Bronchial epithelial cell (primary cell): ENCODE measurements around the gene TDO2. TPM values are rescaled to one million over a fixed set of nuclear protein-coding genes. Genes with fewer than 3 reads are reported as not detected.

Source experiments
- DNase-seq: peaks from one replicate; pipeline ENCODE4 v3.0.0-alpha.2; 2010; ENCODE audit warnings: low read depth
- FAIRE-seq: peaks from 2 replicates; lab custom pipeline; 2011; peaks lifted over from hg19 to GRCh38; lab: Jason Lieb, UNC
- H3K27me3 ChIP-seq: 2 replicates; pipeline ENCODE4 v1.5.1; 2011; ENCODE audit warnings: low read length; ENCODE audit not compliant: control insufficient read depth, insufficient read depth
- H3K36me3 ChIP-seq: 2 replicates; pipeline ENCODE4 v1.5.1; 2011; ENCODE audit warnings: low read length; ENCODE audit not compliant: control insufficient read depth, insufficient read depth
- H3K4me3 ChIP-seq: 2 replicates; pipeline ENCODE4 v1.5.1; 2011; ENCODE audit warnings: mild to moderate bottlenecking, low read depth, low read length, control low read depth
- total RNA-seq: library from RNA; depleted of rRNA; stranded (reverse); fragments of >200 nt; gene quantifications from 2 replicates; pipeline ENCODE4 v1.2.1, GENCODE V29; 2014
- TF ChIP-seq, protein P1 (sequence below): IDR thresholded peaks from 2 replicates; pipeline ENCODE4 v1.5.1; 2011; ENCODE audit warnings: mild to moderate bottlenecking, moderate library complexity, low read length, control low read depth, inconsistent platforms; ENCODE audit not compliant: insufficient read depth, severe bottlenecking

Gene TDO2
- total RNA-seq, 1 donor from 2014 or later: not detected

DNA sequence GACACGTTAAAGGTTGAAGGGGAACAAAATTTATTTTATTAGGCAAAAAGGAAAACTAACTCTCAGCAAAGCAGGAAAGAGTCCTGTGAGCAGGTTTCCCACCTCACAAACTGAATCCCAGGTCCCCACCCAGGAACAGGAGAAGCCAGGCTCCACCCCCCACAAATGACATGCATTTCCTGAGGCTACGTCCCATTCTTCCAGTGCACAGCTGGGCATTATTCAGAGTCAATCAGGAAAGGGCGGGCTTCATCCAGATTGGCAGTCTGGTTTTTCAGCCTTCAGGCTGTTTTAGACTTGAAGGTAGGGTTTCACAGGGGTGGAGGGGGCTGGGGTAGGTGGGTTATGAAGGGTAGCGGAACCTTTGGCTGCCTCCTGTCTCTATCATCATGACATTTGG is 25.5 kb upstream of the TDO2 start:
- FAIRE-seq (no peak), DNase-seq (no peak)
- TF ChIP-seq, protein P1, sequence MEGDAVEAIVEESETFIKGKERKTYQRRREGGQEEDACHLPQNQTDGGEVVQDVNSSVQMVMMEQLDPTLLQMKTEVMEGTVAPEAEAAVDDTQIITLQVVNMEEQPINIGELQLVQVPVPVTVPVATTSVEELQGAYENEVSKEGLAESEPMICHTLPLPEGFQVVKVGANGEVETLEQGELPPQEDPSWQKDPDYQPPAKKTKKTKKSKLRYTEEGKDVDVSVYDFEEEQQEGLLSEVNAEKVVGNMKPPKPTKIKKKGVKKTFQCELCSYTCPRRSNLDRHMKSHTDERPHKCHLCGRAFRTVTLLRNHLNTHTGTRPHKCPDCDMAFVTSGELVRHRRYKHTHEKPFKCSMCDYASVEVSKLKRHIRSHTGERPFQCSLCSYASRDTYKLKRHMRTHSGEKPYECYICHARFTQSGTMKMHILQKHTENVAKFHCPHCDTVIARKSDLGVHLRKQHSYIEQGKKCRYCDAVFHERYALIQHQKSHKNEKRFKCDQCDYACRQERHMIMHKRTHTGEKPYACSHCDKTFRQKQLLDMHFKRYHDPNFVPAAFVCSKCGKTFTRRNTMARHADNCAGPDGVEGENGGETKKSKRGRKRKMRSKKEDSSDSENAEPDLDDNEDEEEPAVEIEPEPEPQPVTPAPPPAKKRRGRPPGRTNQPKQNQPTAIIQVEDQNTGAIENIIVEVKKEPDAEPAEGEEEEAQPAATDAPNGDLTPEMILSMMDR: no peak
- no peak overlapping the region for H3K4me3 ChIP-seq
- no peaks in the 10 kb centered on the region for H3K36me3 ChIP-seq
- no peaks in the 10 kb centered on the region for H3K27me3 ChIP-seq

DNA sequence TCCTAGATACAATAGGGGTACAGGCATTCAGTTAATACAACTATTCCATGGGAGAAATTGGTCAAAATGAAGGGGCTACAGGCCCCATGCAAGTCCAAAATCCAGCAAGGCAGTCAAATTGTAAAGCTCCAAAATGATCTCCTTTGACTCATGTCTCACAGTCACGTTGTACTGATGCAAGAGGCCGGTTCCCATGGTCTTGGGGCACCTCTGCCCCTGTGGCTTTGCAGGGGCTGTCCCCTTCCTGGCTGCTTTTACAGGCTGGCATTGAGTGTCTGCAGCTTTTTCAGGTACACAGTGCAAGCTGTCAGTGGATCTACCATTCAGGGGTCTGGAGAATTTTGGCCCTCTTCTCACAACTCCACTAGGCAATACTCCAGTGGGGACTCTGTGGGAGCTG is 24.9 kb upstream of the TDO2 start:
- TF ChIP-seq, protein P1: no peak
- no peaks in the 10 kb centered on the region for H3K36me3 ChIP-seq
- no peak for FAIRE-seq
- no peak overlapping the region for H3K4me3 ChIP-seq
- DNase-seq: no peak
- H3K27me3 ChIP-seq: no peaks in the 10 kb centered on the region

DNA sequence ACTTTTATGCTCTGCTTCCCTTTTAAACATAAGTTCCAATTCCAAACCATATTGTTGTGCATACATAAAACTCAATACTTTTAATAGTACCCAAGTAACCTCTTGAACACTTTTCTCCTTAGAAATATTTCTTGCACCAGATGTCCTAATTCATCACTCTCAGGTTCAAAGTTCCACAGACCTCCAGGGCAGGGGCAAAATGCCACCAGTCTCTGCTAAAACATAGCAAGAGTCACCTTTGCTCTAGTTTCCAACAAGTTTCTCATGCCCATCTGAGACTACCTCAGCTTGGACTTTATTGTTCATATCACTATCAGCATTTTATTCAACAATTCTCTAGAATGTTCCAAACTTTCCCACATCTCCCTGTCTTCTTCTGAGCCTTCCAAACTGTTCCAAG is 23.7 kb upstream of the TDO2 start:
- TF ChIP-seq, protein P1: no peak
- Histone ChIP-seq H3K36me3 (no peaks in the 10 kb centered on the region), H3K27me3 (no peaks in the 10 kb centered on the region), H3K4me3 (no peak overlapping the region)
- DNase-seq (no peak), FAIRE-seq (no peak)

DNA sequence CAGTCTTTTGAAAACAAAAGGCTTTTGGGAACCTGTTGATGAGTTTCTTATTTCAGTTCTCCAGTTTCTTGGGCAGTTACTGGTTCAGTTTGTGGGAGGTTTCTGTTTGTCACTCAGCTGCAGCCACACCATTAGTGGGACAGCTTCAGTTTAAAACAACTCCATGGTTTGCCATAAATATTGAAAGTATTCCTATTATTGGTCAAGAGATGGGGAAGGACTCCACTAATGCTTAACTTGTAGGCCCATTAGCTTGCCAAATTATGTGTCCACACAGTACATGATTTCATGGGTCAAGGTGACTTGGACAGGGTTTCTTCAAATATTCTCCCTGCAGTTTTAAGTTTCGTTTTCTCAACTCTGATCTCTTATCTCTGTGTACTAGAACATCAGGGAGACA is 21.9 kb upstream of the TDO2 start:
- no peaks in the 10 kb centered on the region for H3K27me3 ChIP-seq
- TF ChIP-seq, protein P1: no peak
- no peak for FAIRE-seq

DNA sequence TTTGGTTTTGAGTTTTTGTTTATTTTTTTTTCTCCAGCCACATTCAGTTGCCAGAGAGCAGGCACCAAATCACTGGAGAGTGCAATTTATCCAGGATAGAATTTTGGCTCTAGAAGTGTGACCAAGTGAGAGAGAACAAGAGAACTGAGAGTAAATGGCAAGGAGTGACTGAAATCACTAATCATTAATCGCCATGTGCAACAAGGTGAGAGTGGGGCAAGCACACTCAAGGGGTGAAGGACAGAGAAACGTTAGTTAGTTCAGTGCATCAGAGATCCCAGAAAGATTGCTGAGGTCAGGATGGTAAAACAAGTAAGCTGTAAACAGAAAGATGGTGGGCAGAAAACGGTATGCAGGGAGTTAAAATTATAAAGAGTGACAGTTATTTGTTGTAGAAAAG is 19.6 kb upstream of the TDO2 start:
- no peaks in the 10 kb centered on the region for H3K36me3 ChIP-seq
- DNase-seq (no peak), FAIRE-seq (no peak)
- no peak overlapping the region for H3K4me3 ChIP-seq
- H3K27me3 ChIP-seq: no peaks in the 10 kb centered on the region
- TF ChIP-seq, protein P1: no peak

More for the DNA sequence above, 21.9 kb upstream of the TDO2 start:
- H3K4me3 ChIP-seq: no peak overlapping the region
- H3K36me3 ChIP-seq: no peaks in the 10 kb centered on the region
- DNase-seq: no peak

DNA sequence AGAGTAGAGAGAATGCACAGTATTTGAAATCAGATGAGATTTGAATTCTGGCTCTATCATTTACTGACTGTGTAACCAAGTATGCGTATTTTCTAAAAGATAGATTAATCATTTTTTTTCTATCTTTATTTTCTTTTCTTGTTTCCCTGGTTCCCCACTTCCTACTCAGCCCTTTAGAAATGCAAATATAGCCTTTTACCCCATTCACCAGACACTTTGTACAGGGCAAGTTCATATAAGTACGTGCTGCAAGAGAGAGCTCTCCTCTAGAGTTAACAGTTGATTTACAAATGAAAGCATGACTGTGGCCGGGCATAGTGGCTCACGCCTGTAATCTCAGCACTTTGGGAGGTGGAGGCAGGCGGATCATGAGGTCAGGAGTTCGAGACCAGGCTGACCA is 17.8 kb upstream of the TDO2 start:
- no peak overlapping the region for H3K4me3 ChIP-seq
- no peak for FAIRE-seq
- no peaks in the 10 kb centered on the region for H3K36me3 ChIP-seq
- TF ChIP-seq, protein P1: no peak
- no peaks in the 10 kb centered on the region for H3K27me3 ChIP-seq
- no peak for DNase-seq
